HG02588 (cell line): ENCODE results near the gene RPS3.
"Not testable (repeated sequence)": the region's sequence is repeated elsewhere in the genome, so short reads cannot be mapped to it uniquely, and the experiment has no call there.

ENCODE experiments used
- ATAC-seq: cut with Tn5 transposase; IDR thresholded peaks from one replicate; pipeline ENCODE4 v1.9.1; 2021; ENCODE audit warnings: mild to moderate bottlenecking, moderate library complexity; ENCODE audit not compliant: unreplicated experiment

The RPS3 gene

GRCh38 chr11:75378776-75379175 lies 20.5 kb upstream of the RPS3 start:
- ATAC-seq: not testable (repeated sequence)

GRCh38 chr11:75380245-75380644 lies 19.1 kb upstream of the RPS3 start:
- no peak for ATAC-seq

- no peak for ATAC-seq
Measured at GRCh38 chr11:75380716-75381420, 18.4 kb upstream of the RPS3 start.

- ATAC-seq: no peak
Measured at GRCh38 chr11:75383246-75383645, 16.1 kb upstream of the RPS3 start.

GRCh38 chr11:75384438-75385080 lies 14.8 kb upstream of the RPS3 start:
- ATAC-seq: no peak

GRCh38 chr11:75386942-75387630 lies 12.2 kb upstream of the RPS3 start:
- ATAC-seq: no peak

- no peak for ATAC-seq
Measured at GRCh38 chr11:75387736-75388294, 11.5 kb upstream of the RPS3 start.

- no peak for ATAC-seq
Measured at GRCh38 chr11:75388386-75389275, 10.7 kb upstream of the RPS3 start.

- no peak for ATAC-seq
Measured at GRCh38 chr11:75389276-75389605, 10.1 kb upstream of the RPS3 start.

- ATAC-seq: no peak
Measured at GRCh38 chr11:75389925-75390324, 9.4 kb upstream of the RPS3 start.

- ATAC-seq: no peak
Measured at GRCh38 chr11:75394085-75394840, 5.1 kb upstream of the RPS3 start.

GRCh38 chr11:75398906-75399305 lies 412 bp upstream of the RPS3 start:
- ATAC-seq: no peak

GRCh38 chr11:75400146-75400865 lies 988 bp downstream of the RPS3 start:
- ATAC-seq: no peak

GRCh38 chr11:75402002-75402773 lies 2.9 kb downstream of the RPS3 start:
- no peak for ATAC-seq

GRCh38 chr11:75403037-75403436 lies 3.7 kb downstream of the RPS3 start:
- no peak for ATAC-seq

GRCh38 chr11:75403983-75404658 lies 4.8 kb downstream of the RPS3 start:
- no peak for ATAC-seq

GRCh38 chr11:75406338-75406777 lies 7.0 kb downstream of the RPS3 start:
- no peak for ATAC-seq

- ATAC-seq: no peak
Measured at GRCh38 chr11:75408957-75409219, 9.6 kb downstream of the RPS3 start.
